Thyroid gland (tissue), 4 donors: Measurements from ENCODE around the gene STAG3. TPM values are rescaled to one million over a fixed set of nuclear protein-coding genes. Genes with fewer than 3 reads are reported as not detected.

Experiments
- DNase-seq, 2 donors: peaks; one replicate each; pipeline ENCODE4 v3.0.0-alpha.2; 2019
- H3K27ac ChIP-seq, 3 donors: fragments of 200-600 bp; sonication (generic); 1 replicate in 2 of 3; 2 replicates in 1 of 3; pipeline ENCODE4 v1.5.1; 2016 to 2019; ENCODE audit warnings: mild to moderate bottlenecking in 1 of 3, moderate library complexity in 1 of 3
- H3K27me3 ChIP-seq: fragments of 200-600 bp; sonication (generic); one replicate; pipeline ENCODE4 v1.5.1; 2019
- H3K36me3 ChIP-seq, 2 donors: fragments of 200-600 bp; sonication (generic); one replicate each; pipeline ENCODE4 v1.5.1; 2016 to 2019
- H3K4me1 ChIP-seq, 2 donors: fragments of 200-600 bp; sonication (generic); one replicate each; pipeline ENCODE4 v1.5.1; 2017 to 2019
- H3K4me3 ChIP-seq, 3 donors: fragments of 200-600 bp; sonication (generic); replicated peaks in 1 of 3; 1 replicate in 2 of 3; 2 replicates in 1 of 3; pipeline ENCODE4 v1.5.1; 2016; ENCODE audit warnings: mild to moderate bottlenecking in 1 of 3
- H3K9me3 ChIP-seq: fragments of 200-600 bp; sonication (generic); one replicate; pipeline ENCODE4 v1.5.1; 2017
- CTCF ChIP-seq, 6 experiments: fragments of 200-600 bp in 3 of 6; fragments of 450-650 bp in 3 of 6; sonication (generic) in 3 of 6; IDR thresholded peaks; one replicate each; pipeline ENCODE4 v1.5.1; 2016 to 2019; ENCODE audit warnings: antibody characterized with exemption in 6 of 6, mild to moderate bottlenecking in 2 of 6, inconsistent platforms in 1 of 6, moderate library complexity in 1 of 6
- POLR2A ChIP-seq, 2 donors: fragments of 450-650 bp; IDR thresholded peaks; one replicate each; pipeline ENCODE4 v1.6.1; 2017; ENCODE audit warnings: antibody characterized with exemption in 2 of 2, mild to moderate bottlenecking in 2 of 2, moderate library complexity in 1 of 2
- WGBS, 2 donors: methylation state at CpG; one replicate each; pipeline ENCODE4 v1.1.5; 2017; 5-methylcytosine and 5-hydroxymethylcytosine counted together
- intact Hi-C: fragments of 100-400 bp; cut with DNase I; formaldehyde crosslinking; loops from one replicate; pipeline ENCODE4 v1.15.1; 2023
- total RNA-seq, 4 donors: library from RNA; depleted of rRNA; stranded (reverse); fragments of >200 nt; gene quantifications; one replicate each; pipeline ENCODE4 v1.2.3, GENCODE V29; 2016

STAG3 gene
- total RNA-seq, 4 donors from 2014 or later, result 0.34 to 2.7 (median 1.5) TPM; not detected in 1

- intact Hi-C loops, result no loop called here
- H3K27ac ChIP-seq, result no peak overlapping the region
- H3K4me3 ChIP-seq, result no peak overlapping the region
- DNase-seq, result no peak
- H3K27me3 ChIP-seq, result no peaks in the 10 kb centered on the region
- peaks cover 0 to under 1% of the 10 kb centered on the region in 2 donors for H3K36me3 ChIP-seq
- H3K4me1 ChIP-seq, result peaks cover 13% of the 10 kb centered on the region in 2 donors
- WGBS, 2 donors, result 91 to 95% methylated on average over 13 to 17 of the region's 18 CpGs
- TF ChIP-seq POLR2A (IDR thresholded peaks at IDR 0.05) (no peak), CTCF (IDR thresholded peaks at IDR 0.05) (no peak)
- no peaks in the 10 kb centered on the region for H3K9me3 ChIP-seq
Measured at GRCh38 chr7:100160067-100160466, 17.7 kb upstream of the STAG3 start.

DNA sequence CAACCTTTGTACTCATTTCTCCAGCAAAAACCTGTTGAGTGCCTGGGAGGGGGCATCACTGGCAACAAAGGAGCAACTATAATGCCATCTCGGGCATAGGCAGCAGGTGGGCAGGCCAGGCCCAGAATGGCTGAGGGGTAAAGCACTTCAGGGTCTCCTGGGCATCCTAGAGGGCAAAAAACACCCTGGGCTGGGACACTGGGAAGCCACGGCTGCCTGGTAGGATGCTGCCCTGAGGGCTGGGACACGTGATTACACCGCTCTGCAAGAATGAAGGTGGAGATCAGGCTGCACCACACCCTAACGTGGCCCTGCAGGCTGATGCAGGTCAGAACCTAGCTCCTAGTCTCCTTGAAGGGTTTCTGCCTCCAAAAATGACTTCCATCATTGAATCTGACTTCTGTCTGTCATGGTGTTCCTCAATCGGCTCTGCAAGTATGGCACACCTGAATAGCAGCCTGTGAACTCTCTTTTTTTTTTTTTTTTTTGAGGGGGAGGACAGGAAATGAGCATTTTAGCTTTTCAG is 14.6 kb upstream of the STAG3 start:
- TF ChIP-seq POLR2A (IDR thresholded peaks at IDR 0.05) (no peak), CTCF (IDR thresholded peaks at IDR 0.05) (no peak)
- peaks cover 5 to 7% of the 10 kb centered on the region in 2 donors for H3K4me1 ChIP-seq
- no peak for DNase-seq
- intact Hi-C loops, result no loop called here
- no peak overlapping the region for H3K4me3 ChIP-seq
- WGBS, 2 donors, result 56 to 64% methylated on average over 2 to 6 of the region's 6 CpGs
- no peaks in the 10 kb centered on the region for H3K9me3 ChIP-seq
- H3K27me3 ChIP-seq, result no peaks in the 10 kb centered on the region
- no peak overlapping the region for H3K27ac ChIP-seq
- H3K36me3 ChIP-seq, result no peaks in the 10 kb centered on the region

GRCh38 chr7:100163871-100164270 is 13.8 kb upstream of the STAG3 start:
- no peak overlapping the region for H3K4me3 ChIP-seq
- no peaks in the 10 kb centered on the region for H3K36me3 ChIP-seq
- no peak for DNase-seq
- 89 to 93% methylated on average over 5 of the region's 5 CpGs for WGBS, 2 donors
- peaks cover 6 to 15% of the 10 kb centered on the region in 2 donors for H3K4me1 ChIP-seq
- intact Hi-C loops, result no loop called here
- no peaks in the 10 kb centered on the region for H3K9me3 ChIP-seq
- H3K27me3 ChIP-seq, result no peaks in the 10 kb centered on the region
- TF ChIP-seq POLR2A (IDR thresholded peaks at IDR 0.05) (no peak), CTCF (IDR thresholded peaks at IDR 0.05) (no peak)
- no peak overlapping the region for H3K27ac ChIP-seq

DNA sequence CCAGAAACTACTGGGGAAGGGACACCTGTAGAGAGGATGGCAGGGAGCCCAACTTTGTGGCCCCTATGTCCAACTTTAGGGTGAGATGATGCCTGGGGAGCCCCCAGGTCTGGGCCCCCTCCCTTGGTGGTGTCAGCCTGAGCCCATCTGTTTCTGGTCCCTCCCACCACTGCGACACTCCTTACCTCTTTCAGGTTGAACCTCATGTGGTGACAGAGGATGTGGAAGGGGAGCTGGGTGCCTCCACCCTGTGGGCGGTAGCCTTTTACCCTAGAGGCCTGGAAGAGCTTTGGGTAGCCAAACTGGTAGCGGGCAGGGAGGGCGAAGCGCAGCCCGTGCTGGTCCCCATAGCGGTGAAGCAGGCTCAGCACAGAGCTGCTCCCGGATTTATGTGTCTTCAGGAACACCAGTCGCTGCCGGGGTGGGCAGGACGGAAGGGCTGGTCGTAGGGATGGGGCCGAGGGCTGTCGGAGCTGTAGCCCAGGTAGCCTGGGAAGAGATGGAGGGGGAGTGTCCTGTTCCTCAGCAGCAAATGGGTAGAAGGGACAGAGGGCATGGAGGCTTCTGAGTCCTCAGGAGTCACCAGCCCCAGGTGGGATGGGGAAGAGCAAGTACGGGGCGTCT is 11.3 kb upstream of the STAG3 start:
- H3K36me3 ChIP-seq, result no peaks in the 10 kb centered on the region
- no peak for DNase-seq
- TF ChIP-seq POLR2A (IDR thresholded peaks at IDR 0.05) (no peak), CTCF (IDR thresholded peaks at IDR 0.05) (no peak)
- peaks cover 2% of the 10 kb centered on the region for H3K27me3 ChIP-seq
- no peak overlapping the region for H3K4me3 ChIP-seq
- intact Hi-C loops, result no loop called here
- no peaks in the 10 kb centered on the region for H3K9me3 ChIP-seq
- 43 to 61% methylated on average over 11 to 16 of the region's 16 CpGs for WGBS, 2 donors
- H3K4me1 ChIP-seq, result peaks cover 4 to 22% of the 10 kb centered on the region in 2 donors
- H3K27ac ChIP-seq, result no peak overlapping the region
